ENCODE data around the gene CSTPP1.
A peak's percentile ranks its signal among the peaks of the same experiment; 100 is the strongest.

Gene CSTPP1

DNA sequence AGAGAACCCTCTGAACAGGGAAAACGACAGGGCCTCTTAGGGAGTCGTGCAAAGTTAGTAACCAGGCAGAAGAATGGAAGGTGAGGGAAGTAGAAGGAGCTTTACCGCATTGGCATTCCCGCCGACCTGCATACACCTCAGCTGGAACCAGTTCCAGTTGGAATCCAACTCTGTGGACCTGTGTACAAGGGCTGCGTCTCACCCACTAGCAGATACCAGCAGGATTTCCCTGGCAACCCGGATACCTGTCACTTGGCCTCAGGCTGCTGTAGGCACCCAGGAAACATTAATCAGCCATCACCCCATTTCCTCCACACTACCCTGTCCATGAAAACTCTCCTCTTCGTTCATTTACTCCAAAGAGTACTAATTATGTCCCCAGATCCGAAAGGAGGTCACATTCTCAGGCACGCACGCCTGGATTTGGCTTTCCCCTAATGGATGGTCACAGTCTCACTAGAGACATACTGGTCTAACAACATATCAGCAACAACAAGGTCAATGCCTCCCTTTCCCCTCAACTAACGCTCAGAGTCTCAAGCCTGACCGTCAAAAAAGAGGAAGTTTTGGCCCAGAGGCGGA lies 239.3 kb downstream of the CSTPP1 start:
- H3K27ac ChIP-seq (ENCODE audit: low read depth, low read length) = peak overlapping the region; percentile 84
- H3K4me2 ChIP-seq (ENCODE audit: low read length) = peak overlapping the region; percentile 68
- peaks cover 19% of the 10 kb centered on the region for H3K79me2 ChIP-seq (ENCODE audit: control insufficient read depth, insufficient read depth, low read length, poor library complexity)
- peak overlapping the region; percentile 86 for H2BK120ac ChIP-seq (ENCODE audit: insufficient read depth, low read length, poor library complexity)
- peak overlapping the region; percentile 97 for H2AK5ac ChIP-seq (ENCODE audit: low read length)
- H3K4me1 ChIP-seq (ENCODE audit: control insufficient read depth in 1 of 2, insufficient read depth in 2 of 2, low read length in 2 of 2) = peaks cover 7 to 8% of the 10 kb centered on the region in 2 experiments
- peaks cover 11% of the 10 kb centered on the region for H3K79me1 ChIP-seq (ENCODE audit: low read length)
- peak overlapping the region; percentile 100 for H3K4ac ChIP-seq (ENCODE audit: low read depth, low read length)
- peak overlapping the region; percentile 90 for H3K4me3 ChIP-seq (ENCODE audit: low read depth, low read length)
- peak overlapping the region; percentile 96 for H3K14ac ChIP-seq (ENCODE audit: low read length)
- peak overlapping the region; percentile 98 for H2BK5ac ChIP-seq (ENCODE audit: low read depth, low read length, poor library complexity)
- H4K12ac ChIP-seq (ENCODE audit: low read depth, low read length) = peak overlapping the region; percentile 98
- peak overlapping the region; percentile 97 for H2AFZ ChIP-seq (ENCODE audit: insufficient read depth, low read length, poor library complexity)
- H3K9me3 ChIP-seq (ENCODE audit: insufficient read depth, low read depth, low read length) = peaks cover 5% of the 10 kb centered on the region
- H3K9ac ChIP-seq (ENCODE audit: low read length) = peak overlapping the region; percentile 98
- peak overlapping the region; percentile 62 for H2BK12ac ChIP-seq (ENCODE audit: low read length)
- H3K23ac ChIP-seq (ENCODE audit: low read length) = no peak overlapping the region
- WGBS (ENCODE audit: extremely low coverage, insufficient coverage, insufficient read length) = no CpG with 5 or more reads among the region's 14 CpGs
- peak; percentile 71 to 83 for DNase-seq
- H3K27me3 ChIP-seq (ENCODE audit: insufficient read depth, low read length) = no peaks in the 10 kb centered on the region
- H4K91ac ChIP-seq (ENCODE audit: low read depth, low read length) = peak overlapping the region; percentile 97
- H3K36me3 ChIP-seq (ENCODE audit: control insufficient read depth in 1 of 2, insufficient read depth in 2 of 2, low read length in 2 of 2) = peaks cover 64 to 66% of the 10 kb centered on the region in 2 experiments
- H3K18ac ChIP-seq (ENCODE audit: low read length) = peak overlapping the region; percentile 99
- peak overlapping the region; percentile 99 for H4K8ac ChIP-seq (ENCODE audit: low read depth, low read length)

- Histone ChIP-seq H4K91ac (ENCODE audit: low read depth, low read length) (peak within 1 kb of the TSS; percentile 97), H2BK5ac (ENCODE audit: low read depth, low read length, poor library complexity) (peak within 1 kb of the TSS; percentile 98), H4K12ac (ENCODE audit: low read depth, low read length) (peak within 1 kb of the TSS; percentile 98), H2BK12ac (ENCODE audit: low read length) (peak within 1 kb of the TSS; percentile 62), H3K9ac (ENCODE audit: low read length) (peak within 1 kb of the TSS; percentile 98), H3K9me3 (ENCODE audit: insufficient read depth, low read depth, low read length) (peaks cover 5% of the 10 kb centered on the region), H2BK120ac (ENCODE audit: insufficient read depth, low read length, poor library complexity) (peak within 1 kb of the TSS; percentile 86), H3K18ac (ENCODE audit: low read length) (peak within 1 kb of the TSS; percentile 99), H4K8ac (ENCODE audit: low read depth, low read length) (peak within 1 kb of the TSS; percentile 99), H3K4ac (ENCODE audit: low read depth, low read length) (peak within 1 kb of the TSS; percentile 100), H3K4me3 (ENCODE audit: low read depth, low read length) (peak within 1 kb of the TSS; percentile 90), H3K27me3 (ENCODE audit: insufficient read depth, low read length) (no peaks in the 10 kb centered on the region), H3K4me1 (ENCODE audit: control insufficient read depth in 1 of 2, insufficient read depth in 2 of 2, low read length in 2 of 2) (peaks cover 7 to 8% of the 10 kb centered on the region in 2 experiments), H2AK5ac (ENCODE audit: low read length) (peak within 1 kb of the TSS; percentile 97), H3K27ac (ENCODE audit: low read depth, low read length) (peak within 1 kb of the TSS; percentile 84), H3K4me2 (ENCODE audit: low read length) (peak within 1 kb of the TSS; percentile 97), H3K79me1 (ENCODE audit: low read length) (peaks cover 11% of the 10 kb centered on the region), H3K36me3 (ENCODE audit: control insufficient read depth in 1 of 2, insufficient read depth in 2 of 2, low read length in 2 of 2) (peaks cover 59% of the 10 kb centered on the region in 2 experiments), H3K79me2 (ENCODE audit: control insufficient read depth, insufficient read depth, low read length, poor library complexity) (peaks cover 19% of the 10 kb centered on the region), H3K14ac (ENCODE audit: low read length) (peak within 1 kb of the TSS; percentile 96), H3K23ac (ENCODE audit: low read length) (no peak within 1 kb of the TSS), H2AFZ (ENCODE audit: insufficient read depth, low read length, poor library complexity) (peak within 1 kb of the TSS; percentile 97)
- WGBS (ENCODE audit: extremely low coverage, insufficient coverage, insufficient read length) = no CpG with 5 or more reads among the region's 89 CpGs
- peak; percentile 96 to 98 for DNase-seq
Measured at GRCh38 chr11:47176328-47177228, 240.0 kb downstream of the CSTPP1 start, which contains the start of gene ARFGAP2. TSS of gene ARFGAP2 (minus strand) at chr11:47176879. CDS start at chr11:47176853, 26 bp downstream.

DNA sequence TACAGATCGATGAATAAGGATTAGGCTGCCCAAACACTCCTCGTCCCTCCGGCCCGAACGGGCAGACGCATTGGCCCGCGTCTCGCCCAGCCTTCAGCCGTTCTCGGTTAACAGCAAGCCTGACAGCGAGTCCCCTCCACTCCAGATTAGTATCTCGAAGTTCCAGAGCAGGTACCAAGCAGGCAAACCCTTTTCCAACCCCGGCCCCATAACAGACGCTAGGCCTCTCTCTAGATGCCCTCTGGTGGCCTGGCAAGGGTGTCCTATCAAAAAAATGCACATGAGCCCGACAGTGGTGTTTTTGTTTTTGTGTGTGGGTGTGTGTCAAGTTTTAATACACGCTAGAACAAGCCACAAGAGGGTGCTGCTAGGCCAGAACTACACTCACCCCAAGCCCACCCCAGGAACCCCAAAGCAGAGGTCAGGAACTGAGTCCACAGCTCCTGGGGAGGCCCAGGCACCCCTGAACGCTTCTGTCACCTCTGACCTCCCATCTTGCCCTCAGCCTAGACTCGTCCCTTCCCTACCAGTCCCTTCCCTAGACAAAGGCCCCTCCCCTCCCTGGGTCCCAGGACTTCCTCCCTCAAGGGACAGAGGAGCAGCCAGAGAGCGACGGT lies 240.8 kb downstream of the CSTPP1 start:
- H3K27me3 ChIP-seq (ENCODE audit: insufficient read depth, low read length) = no peaks in the 10 kb centered on the region

GRCh38 chr11:47177846-47178245 lies 241.3 kb downstream of the CSTPP1 start:
- H3K9ac ChIP-seq (ENCODE audit: low read length) = no peak overlapping the region
- H3K36me3 ChIP-seq (ENCODE audit: control insufficient read depth in 1 of 2, insufficient read depth in 2 of 2, low read length in 2 of 2) = peaks cover 52 to 53% of the 10 kb centered on the region in 2 experiments
- no peak overlapping the region for H3K14ac ChIP-seq (ENCODE audit: low read length)
- H3K27me3 ChIP-seq (ENCODE audit: insufficient read depth, low read length) = no peaks in the 10 kb centered on the region
- H4K91ac ChIP-seq (ENCODE audit: low read depth, low read length) = peak overlapping the region; percentile 13
- no peak overlapping the region for H4K12ac ChIP-seq (ENCODE audit: low read depth, low read length)
- H3K18ac ChIP-seq (ENCODE audit: low read length) = no peak overlapping the region
- no CpG with 5 or more reads among the region's 6 CpGs for WGBS (ENCODE audit: extremely low coverage, insufficient coverage, insufficient read length)
- H3K9me3 ChIP-seq (ENCODE audit: insufficient read depth, low read depth, low read length) = peaks cover 5% of the 10 kb centered on the region
- H2BK120ac ChIP-seq (ENCODE audit: insufficient read depth, low read length, poor library complexity) = no peak overlapping the region
- peaks cover 11% of the 10 kb centered on the region for H3K79me1 ChIP-seq (ENCODE audit: low read length)
- no peak overlapping the region for H2AK5ac ChIP-seq (ENCODE audit: low read length)
- no peak overlapping the region for H3K23ac ChIP-seq (ENCODE audit: low read length)
- no peak overlapping the region for H3K4me3 ChIP-seq (ENCODE audit: low read depth, low read length)
- no peak overlapping the region for H2BK12ac ChIP-seq (ENCODE audit: low read length)
- peak overlapping the region; percentile 12 for H4K8ac ChIP-seq (ENCODE audit: low read depth, low read length)
- peak overlapping the region; percentile 24 for H2AFZ ChIP-seq (ENCODE audit: insufficient read depth, low read length, poor library complexity)
- no peak overlapping the region for H3K27ac ChIP-seq (ENCODE audit: low read depth, low read length)
- peaks cover 17% of the 10 kb centered on the region for H3K79me2 ChIP-seq (ENCODE audit: control insufficient read depth, insufficient read depth, low read length, poor library complexity)
- no peak overlapping the region for H3K4ac ChIP-seq (ENCODE audit: low read depth, low read length)
- peaks cover 7 to 8% of the 10 kb centered on the region in 2 experiments for H3K4me1 ChIP-seq (ENCODE audit: control insufficient read depth in 1 of 2, insufficient read depth in 2 of 2, low read length in 2 of 2)
- H2BK5ac ChIP-seq (ENCODE audit: low read depth, low read length, poor library complexity) = no peak overlapping the region
- no peak overlapping the region for H3K4me2 ChIP-seq (ENCODE audit: low read length)
- no peak for DNase-seq

More for the DNA sequence above, 240.8 kb downstream of the CSTPP1 start:
- Histone ChIP-seq H2AK5ac (ENCODE audit: low read length) (peak overlapping the region; percentile 9), H3K27ac (ENCODE audit: low read depth, low read length) (peak overlapping the region; percentile 66), H3K4ac (ENCODE audit: low read depth, low read length) (no peak overlapping the region), H3K9me3 (ENCODE audit: insufficient read depth, low read depth, low read length) (peaks cover 5% of the 10 kb centered on the region), H2BK12ac (ENCODE audit: low read length) (no peak overlapping the region), H3K4me1 (ENCODE audit: control insufficient read depth in 1 of 2, insufficient read depth in 2 of 2, low read length in 2 of 2) (peaks cover 7 to 8% of the 10 kb centered on the region in 2 experiments), H4K12ac (ENCODE audit: low read depth, low read length) (peak overlapping the region; percentile 28), H3K36me3 (ENCODE audit: control insufficient read depth in 1 of 2, insufficient read depth in 2 of 2, low read length in 2 of 2) (peaks cover 53 to 54% of the 10 kb centered on the region in 2 experiments), H3K14ac (ENCODE audit: low read length) (peak overlapping the region; percentile 57), H4K8ac (ENCODE audit: low read depth, low read length) (peak overlapping the region; percentile 94), H3K23ac (ENCODE audit: low read length) (no peak overlapping the region), H4K91ac (ENCODE audit: low read depth, low read length) (peak overlapping the region; percentile 71), H3K79me1 (ENCODE audit: low read length) (peaks cover 11% of the 10 kb centered on the region), H2BK5ac (ENCODE audit: low read depth, low read length, poor library complexity) (peak overlapping the region; percentile 71), H2AFZ (ENCODE audit: insufficient read depth, low read length, poor library complexity) (peak overlapping the region; percentile 89), H3K4me3 (ENCODE audit: low read depth, low read length) (peak overlapping the region; percentile 72), H3K9ac (ENCODE audit: low read length) (peak overlapping the region; percentile 60), H3K79me2 (ENCODE audit: control insufficient read depth, insufficient read depth, low read length, poor library complexity) (peaks cover 19% of the 10 kb centered on the region), H3K18ac (ENCODE audit: low read length) (peak overlapping the region; percentile 42), H2BK120ac (ENCODE audit: insufficient read depth, low read length, poor library complexity) (peak overlapping the region; percentile 44), H3K4me2 (ENCODE audit: low read length) (peak overlapping the region; percentile 97)
- peak; percentile 64 to 69 for DNase-seq
- WGBS (ENCODE audit: extremely low coverage, insufficient coverage, insufficient read length) = no CpG with 5 or more reads among the region's 21 CpGs
